AG20443 (cell line): ENCODE data around the gene ACSF2.

Experiments
- DNase-seq: peaks from one replicate; pipeline ENCODE4 v3.0.0; 2012; ENCODE audit warnings: low spot score, mixed read lengths

ACSF2 gene

DNA sequence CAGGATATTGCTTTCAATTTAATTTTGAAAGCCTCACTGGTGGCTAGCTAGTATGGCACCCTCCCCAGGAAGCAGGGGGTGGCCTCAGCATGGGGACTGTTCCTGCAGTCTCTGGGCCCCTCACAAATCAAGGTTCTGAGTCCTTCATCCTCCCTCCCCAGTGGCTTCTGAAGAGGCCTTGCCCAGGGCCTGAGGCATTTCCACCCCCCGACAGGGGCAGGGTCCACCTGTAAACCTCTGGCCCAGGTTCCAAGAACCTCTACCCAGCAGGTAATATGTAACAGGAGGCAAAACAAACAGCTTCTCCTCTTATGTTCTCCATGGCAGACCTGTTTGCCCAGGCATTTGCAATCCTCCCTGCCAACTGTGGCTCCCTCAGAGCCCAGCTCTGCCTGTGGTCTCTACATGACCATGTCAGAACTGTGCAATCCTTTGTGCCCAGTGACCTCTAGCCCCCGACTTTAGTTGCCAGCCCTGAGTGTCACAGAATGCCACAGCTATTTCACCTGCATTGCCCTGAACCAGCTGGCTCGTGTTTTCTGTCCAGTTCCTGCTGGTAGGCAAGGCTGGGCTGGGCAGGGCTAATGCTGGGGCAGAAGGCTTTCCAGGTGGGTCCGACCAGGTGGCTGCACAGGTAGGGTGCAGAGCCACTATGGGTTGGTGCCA lies 14.3 kb downstream of the ACSF2 start:
- DNase-seq = no peak

DNA sequence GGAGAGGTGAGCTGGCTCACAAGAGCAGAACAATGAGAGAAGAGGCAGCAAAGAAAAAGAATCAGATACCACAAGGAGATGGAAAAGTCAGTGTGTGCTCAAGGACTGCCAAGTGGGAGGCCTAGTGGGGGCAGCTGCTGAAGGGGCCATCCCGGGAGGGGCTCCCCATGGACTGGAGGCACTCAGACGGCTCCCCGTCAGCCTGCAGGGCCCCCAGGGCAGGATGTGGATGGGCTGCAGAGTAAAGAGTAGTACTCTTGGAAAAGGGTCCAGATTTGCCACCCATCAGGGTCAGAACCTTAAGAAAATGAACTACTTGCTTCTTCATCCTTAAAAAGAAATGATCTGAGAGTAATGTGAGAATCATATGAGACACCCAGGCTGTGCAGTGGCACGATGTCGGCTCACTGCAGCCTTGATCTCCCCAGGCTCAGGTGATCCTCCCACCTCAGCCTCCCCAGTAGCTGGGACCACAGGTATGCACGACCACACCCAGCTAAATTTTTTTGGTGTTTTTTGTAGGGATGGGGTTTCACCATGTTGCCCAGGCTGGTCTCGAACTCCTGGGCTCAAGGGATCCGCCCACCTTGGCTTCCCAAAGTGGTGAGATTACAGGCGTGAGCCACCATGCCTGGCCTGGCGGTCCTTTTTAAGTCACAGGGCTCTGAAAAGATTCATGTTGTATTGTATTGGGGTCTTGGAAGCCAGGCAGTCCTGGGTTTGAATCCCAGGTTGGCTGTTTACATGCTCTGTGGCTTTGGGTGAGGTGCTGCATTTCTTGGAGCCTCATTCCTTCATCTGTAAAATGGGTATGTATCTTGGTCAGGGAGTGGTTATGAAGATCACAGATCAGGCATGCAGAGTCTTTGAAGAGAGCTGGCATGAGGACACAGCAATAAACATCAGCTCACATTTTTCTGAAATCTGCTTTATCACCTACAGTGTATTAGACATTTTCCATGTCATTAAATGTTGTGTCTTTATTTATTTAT lies 15.1 kb downstream of the ACSF2 start:
- DNase-seq = no peak

DNA sequence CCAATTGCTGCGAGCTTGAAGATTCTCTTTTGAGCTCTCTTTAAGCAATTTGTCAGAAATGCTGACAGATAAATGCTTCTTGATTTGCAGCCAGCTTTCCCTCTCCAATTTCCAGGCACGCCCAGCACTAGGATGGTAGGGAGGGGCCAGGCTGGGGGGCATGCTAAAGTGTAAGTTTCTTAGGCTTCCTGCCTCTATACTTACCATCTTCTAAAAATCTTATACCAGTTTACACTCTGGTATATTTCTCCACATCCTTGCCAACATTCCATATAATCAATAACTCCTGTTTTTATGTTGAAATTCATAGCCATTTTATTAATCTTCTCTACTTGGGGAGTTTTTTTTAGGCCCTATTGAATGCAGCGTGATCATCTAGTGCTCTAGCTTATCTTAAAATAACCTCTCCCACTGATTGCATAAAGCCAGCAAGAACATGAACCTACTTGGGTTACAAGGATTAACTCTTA lies 17.5 kb downstream of the ACSF2 start:
- peak; percentile 28 for DNase-seq

DNA sequence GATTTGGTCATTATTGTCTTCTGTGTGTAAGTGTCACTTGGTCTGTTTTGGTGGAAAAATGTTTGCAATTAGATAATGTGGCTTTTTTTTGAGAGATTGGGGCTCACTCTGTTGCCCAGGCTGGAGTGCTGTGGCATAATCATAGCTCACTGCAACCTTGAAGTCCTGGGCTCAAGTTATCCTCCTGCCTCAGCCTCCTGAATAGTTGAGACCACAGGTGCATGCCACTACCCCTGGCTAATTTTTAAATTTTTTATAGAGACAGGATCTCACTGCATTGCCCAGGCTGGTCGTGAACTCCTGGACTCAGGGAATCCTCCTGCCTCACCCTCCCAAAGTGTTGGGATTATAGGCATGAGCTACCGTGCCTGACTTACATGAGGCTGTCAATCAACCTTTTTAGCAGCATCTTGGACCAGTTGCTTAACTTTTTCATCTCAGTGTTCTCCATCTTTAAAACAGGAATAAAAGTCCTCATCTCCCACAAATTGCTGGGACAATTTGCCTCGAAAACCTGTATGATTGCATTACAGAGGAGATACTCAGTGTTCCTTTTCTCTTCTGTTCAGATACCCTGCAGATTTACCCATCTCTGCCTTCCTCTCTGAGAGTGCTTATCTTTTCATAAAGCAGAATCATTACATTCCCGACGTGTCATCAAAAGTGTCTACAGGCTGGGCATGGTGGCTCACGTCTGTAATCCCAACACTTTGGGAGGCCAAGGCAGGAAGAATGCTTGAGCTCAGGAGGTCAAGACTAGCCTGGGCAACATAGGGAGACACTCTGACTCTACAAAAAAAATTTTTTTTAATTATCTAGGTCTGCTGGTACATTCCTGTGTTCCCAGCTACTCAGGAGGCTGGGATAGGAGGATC lies 19.1 kb downstream of the ACSF2 start:
- no peak for DNase-seq

DNA sequence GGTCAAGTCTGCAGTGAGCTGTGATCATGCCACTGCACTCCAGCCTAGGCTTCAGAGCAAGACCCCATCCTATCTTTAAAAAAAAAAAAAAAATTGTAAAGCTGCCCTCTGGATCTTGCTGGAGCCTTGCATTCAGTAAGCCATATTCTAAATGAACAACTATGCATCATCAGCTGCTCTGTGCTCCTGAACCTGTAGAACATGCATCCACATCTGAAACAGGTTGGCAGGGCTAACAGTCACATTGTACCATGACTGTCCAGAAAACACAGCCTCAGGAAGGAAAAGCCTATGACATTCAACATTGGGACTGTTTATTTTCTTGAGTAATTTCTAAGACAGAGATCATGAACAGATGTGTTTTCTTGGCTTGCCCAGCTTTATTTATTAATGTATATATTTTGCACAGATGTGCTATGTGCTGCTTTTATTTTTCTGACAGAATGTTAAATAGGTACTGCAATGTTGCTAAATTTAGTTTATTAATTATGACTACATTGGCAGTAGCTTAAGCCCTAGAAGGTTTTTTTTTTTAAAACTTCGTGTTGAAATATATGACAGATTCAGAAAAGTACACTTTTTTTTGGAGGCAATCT lies 19.8 kb downstream of the ACSF2 start:
- DNase-seq = no peak

DNA sequence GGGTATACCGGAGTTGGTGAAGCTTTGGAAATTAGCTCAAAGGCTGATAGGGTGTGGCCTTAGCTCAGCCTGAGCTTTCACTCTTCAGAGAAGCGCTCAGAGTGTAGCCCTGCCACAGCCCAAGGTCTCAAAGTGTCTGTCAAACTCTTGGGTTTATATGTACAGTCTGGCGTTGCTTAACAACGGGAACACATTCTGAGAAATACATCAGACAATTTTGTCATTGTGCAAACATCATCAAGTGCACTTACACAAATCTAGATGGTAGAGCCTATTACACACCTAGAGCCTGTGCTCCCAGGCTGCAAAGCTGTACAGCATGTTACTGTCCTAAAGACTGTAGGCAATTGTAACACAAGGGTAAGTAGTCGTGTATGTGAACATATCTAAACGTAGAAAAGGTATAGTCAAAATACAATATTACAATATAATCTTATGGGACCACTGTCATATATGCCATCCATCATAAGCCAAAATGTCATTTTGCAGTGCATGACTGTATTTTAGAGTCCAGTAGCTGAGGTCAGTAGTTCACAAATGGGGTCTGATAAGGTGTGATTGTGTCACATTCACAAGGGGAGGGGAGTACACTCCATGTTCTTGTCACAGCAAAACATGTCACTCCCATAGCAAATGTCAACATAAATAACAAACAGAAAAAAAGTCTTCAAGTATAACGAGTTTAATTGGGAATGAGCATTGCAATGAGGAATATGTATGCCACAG lies 22.0 kb downstream of the ACSF2 start:
- no peak for DNase-seq

DNA sequence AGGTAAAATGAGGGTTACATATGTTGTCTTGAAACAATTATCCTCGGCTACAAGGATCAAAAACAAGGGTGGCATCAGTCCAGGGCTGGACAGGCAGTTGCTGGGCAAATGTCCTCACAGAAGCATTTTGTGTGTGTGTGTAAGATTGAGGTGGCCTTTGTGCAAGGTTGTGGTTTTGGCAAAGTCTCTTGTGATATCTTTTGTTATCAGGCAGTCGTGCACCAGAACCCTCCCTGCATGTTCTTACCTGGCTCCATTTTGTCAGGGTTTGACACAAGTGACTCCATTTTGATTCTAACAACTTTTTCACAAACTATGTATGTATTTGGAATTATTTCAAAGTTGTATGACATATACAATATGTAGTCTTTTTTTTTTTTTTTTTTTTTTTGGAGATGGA lies 22.6 kb downstream of the ACSF2 start:
- DNase-seq = no peak

DNA sequence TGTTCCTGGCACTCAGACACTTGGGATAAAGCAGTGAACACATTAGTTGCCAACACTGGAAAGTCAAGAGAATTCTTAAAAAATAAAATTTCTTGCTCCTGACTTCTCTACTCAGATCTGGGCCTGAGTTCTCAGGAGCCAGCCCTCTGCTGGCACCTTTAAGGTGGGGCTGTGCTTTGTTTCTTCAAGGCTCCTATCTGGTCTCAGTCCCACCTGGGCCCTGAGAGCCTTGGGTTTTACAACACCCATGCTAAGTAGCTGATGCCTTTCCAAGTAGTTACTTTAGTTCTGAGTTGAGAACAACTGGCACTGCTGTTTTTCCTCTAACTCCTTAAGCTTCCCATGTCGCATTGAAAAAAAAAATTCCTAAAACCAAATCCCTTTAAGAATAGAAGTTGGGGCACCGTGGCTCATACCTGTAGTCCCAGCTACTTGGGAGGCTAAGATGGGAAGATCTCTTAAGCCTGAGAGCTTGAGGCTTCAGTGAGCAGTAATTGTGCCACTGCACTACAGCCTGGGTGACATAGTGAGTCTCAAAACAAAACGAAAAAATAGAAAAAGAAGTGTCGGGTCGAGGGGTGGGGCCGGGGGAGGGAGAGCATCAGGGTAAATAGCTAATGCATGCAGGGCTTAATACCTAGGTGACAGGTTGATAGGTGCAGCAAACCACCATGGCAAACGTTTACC lies 26.1 kb downstream of the ACSF2 start:
- DNase-seq = no peak

DNA sequence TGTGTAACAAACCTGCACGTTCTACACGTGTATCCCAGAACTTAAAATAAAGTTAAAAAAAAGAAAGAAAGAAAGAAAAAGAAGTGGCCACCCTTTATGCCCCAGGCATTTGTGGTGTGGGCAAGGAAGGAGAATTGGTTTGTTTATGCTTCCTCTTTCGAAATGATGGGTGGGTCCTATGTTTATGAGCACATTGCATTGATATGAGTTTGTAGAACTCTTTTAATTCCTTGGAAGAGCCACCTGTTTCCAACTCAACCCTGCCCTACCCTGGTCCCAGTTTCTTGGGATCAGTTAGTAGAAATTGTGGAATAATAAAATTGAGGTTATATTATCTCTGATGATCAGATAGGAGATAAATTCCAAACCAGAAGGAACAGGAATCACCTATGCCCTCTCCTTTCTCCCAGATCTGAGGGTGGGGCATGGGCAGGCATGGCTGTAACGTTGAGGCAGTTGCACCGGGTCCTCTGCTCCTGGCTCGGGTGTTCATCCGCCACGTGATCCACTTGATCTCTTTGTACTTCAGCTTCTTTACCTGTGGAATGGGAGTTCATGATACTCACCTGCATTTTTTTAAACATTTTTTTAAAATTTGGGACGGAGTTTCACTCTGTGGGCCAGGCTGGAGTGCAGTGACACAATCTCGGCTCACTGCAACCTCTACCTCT lies 26.7 kb downstream of the ACSF2 start:
- DNase-seq = peak; percentile 37

DNA sequence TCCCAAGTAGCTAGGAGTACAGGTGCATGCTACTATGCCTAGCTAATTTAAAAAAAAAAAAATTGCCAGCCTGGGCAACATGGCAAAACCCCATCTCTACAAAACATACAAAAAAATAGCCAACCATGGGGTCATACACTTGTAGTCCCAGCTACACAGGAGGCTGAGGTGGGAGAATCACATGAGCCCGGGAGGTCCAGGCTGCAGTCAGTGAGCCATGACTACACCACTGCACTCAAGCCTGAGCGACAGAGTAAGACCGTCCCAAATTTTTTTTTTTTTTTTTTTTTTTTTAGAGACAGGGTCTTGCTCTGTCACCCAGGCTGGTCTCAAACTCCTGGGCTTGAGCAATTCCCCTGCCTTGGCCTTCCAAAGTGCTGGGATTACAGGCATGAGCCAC lies 27.9 kb downstream of the ACSF2 start:
- no peak for DNase-seq

DNA sequence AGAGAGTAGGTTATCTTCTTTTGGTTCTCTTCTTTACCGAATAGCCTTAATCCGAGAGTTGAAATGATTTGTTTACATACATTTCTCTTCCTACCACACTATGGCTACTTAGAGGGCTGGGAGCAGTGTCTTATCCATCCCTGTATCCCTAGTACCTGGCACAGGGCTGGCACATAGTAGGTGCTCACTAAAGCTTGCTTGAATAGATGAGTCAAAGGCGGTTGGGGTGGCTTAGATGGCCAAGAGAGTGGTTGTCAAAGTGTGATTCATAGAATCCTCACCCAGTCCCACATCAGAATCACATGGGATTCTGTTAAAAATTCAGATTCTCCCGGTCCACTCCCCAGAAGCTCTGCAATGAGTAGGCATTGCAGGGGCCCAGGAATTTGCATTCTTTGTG lies 31.6 kb downstream of the ACSF2 start:
- DNase-seq = no peak

DNA sequence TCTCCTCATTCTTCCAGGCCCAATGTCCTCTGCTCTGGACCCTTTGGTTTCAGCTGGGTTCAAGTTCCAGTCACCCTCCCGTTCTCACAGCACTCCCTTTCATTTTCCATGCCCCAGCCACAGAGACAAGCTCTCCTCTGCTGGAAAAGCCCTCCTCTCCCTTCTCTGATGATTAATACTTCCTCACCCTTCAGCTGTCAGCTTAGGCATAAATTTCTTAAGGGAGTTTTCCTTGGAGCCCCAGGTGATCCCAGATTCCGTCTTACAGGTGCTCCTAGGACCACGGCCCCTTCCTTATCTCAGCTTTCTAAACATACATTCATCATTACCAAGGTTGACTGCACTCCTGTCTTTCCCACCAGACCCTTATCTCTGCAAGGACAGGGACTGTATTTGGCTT lies 32.3 kb downstream of the ACSF2 start:
- DNase-seq = no peak

DNA sequence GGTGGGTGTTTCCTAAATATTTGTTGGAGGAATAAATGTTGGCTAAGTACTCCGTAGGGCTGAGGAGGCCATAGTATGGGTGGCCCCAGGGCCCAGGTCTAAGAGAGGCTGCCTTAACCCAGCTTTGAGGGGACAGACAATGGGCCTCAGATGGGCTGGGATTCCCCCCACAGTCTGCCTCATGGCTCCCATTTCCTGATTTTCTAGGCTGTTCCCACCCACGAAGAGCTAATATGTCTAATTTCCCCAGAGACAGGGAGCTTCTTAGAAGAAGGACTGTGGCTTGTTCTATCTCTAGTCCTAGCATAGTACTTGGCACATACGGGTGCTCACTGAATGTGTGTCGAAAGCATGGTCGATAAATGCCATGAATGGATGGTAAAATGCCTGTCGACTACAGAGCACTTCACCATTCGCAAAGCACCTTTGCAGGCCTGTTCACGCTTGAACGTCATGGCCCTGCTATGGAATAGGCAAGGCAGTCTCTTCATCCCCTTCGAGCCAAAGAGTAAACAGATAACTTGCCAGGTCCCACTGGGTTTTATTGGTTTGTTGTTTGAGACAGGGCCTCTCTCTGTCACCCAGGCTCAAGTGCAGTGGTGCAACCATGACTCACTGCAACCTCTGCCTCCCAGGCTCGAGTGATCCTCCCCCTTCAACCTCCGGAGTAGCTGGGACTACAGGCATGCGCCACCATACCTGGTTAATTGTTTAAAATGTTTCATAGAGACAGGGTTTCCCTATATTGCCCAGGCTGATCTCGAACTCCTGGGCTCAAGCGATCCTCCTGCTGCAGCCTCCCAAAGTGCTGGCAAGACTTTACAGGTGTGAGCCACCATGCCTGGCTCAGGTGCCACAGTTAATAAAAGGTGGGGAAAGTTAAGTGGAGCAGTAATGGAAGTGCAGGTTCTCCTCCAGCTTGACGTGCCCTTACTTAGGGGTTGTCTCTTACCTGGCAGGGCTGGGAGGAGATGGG lies 33.0 kb downstream of the ACSF2 start:
- no peak for DNase-seq

DNA sequence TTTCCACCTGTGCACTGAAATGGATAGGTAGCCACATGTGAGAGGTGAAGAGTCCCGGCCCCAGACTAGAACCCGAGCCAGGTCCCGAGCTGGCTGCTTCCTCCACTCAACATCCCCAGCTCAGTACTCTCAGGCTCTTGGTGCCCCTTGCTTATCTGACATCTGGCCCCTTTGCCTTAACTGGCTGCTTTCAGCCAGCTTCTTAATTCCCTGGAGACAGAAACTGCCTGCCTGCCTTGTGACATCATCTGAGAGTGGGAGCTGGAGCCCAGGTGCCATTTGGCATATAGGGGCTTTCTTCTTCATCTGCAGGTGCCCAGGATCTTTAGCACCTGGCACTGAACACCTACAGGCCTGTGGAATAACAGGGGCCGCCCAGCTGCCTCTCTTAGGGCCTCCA lies 33.7 kb downstream of the ACSF2 start:
- peak; percentile 8 for DNase-seq

DNA sequence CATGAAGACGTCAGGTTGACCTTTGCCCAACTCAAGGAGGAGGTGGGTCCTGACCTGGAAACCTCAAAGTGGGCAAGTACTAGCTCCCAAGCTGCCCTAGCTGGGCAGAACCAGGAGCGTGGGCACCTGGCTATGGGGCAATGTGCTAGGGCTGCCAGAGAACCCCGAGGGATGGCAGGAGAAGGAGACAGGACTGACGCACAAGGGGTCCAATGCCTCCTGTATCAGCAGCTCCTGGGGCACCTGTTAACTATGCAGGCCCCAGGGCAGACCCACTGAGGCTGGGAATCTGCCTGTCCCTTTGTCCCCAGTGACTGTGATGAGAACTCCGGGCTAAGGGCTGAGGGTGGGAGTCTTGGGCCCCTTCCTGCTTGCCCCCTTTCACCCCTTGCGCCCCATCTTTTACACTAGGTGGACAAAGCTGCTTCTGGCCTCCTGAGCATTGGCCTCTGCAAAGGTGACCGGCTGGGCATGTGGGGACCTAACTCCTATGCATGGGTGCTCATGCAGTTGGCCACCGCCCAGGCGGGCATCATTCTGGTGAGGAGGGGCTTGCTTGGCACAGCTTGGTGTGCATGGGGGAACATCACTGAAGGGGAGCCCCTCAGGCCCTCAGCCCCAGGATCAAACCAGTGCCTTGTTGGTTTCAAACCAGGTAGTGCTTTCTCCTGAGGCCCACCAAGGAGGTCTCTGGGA lies 35.0 kb downstream of the ACSF2 start:
- DNase-seq = peak; percentile 5

DNA sequence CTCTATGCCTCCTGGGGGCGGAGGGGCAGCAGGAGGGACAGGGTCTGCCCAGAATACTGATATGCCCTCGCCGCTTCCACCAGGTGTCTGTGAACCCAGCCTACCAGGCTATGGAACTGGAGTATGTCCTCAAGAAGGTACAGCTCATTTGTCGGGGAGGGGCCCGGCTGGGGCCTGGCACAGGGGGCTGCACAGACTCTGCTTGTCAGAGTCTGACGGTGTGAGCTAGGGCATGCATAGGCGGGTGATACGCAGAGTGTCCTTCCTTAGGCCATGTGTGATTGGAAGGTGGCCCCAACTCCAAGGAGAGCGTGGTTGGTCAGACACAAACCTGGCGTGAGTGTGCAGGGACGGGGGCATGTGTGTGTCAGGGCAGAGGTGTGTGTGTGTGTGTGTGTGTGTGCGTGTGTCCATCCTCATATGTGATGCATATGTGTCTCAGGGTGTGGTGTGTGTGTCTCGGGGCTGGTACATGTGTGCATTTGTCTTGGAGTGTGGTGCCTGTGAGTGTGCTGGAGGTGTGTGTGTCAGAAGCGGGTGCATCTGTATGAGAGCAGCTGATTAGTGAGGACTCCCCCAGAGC lies 35.6 kb downstream of the ACSF2 start:
- no peak for DNase-seq

DNA sequence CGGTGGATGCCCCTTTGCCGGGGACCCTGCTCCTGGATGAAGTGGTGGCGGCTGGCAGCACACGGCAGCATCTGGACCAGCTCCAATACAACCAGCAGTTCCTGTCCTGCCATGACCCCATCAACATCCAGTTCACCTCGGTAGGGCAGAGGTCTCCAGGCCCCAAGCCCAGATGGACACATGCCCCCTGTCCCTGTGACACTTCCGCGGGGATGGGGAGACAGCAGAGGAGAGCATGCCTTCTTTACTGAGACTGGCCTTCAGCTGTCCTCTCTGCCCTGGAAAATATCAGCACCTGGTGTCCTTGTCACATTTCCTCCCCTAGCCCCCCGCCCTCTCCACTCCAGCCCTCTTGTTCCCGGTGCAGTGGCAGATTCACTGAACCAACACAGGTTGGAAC lies 36.4 kb downstream of the ACSF2 start:
- DNase-seq = no peak

DNA sequence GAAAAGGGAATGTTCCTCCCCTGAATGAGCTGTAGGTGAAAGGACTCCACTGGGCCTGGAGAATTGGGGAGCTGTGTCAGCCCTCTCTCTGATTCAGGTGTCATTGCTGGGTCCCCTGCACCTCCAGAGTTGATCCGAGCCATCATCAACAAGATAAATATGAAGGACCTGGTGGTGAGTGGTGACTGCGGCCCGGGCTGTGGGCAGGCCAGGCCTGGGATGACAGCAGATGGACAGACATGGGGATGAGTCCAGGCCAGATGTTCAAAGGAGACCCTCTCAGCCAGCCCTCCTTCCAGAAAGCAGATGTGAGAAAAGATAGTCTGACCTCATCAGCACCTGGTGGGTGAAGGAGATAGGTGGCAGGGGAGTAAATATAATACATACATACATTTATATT lies 38.1 kb downstream of the ACSF2 start:
- DNase-seq = no peak
